MCF 10A (cell line): ENCODE measurements around the gene RAC3. TPM values are rescaled to one million over a fixed set of nuclear protein-coding genes. Genes with fewer than 3 reads are reported as not detected.

ENCODE experiments used
- BruUV-seq: library from RNA; stranded (reverse); fragments of 400-500 nt; replicated peaks from 2 replicates; lab custom pipeline; 2021; lab: Mats Ljungman, UMichigan
- CTCF ChIA-PET: fragments of 300-600 bp; sonication (Branson Sonifier 250); formaldehyde crosslinking; extraction: SDS; loops from one replicate; lab custom pipeline; 2021; ENCODE audit warnings: antibody characterized with exemption, inconsistent platforms; lab: Yijun Ruan, JAX
- POLR2A ChIA-PET: fragments of 300-600, 350-650 bp; sonication (Branson Sonifier 250); formaldehyde crosslinking; extraction: SDS; loops from one replicate; lab custom pipeline; 2020; ENCODE audit warnings: antibody characterized with exemption, inconsistent platforms; lab: Yijun Ruan, JAX
- DNase-seq: peaks from one replicate; pipeline ENCODE4 v3.0.0-alpha.2; 2018; ENCODE audit not compliant: unreplicated experiment
- H3K27ac Mint-ChIP-seq: one replicate; pipeline ENCODE4 v1.8.0; 2022; ENCODE audit warnings: mild to moderate bottlenecking, low read depth, mixed read lengths; ENCODE audit not compliant: unreplicated experiment
- H3K27me3 Mint-ChIP-seq: one replicate; pipeline ENCODE4 v1.8.0; 2022; ENCODE audit warnings: mixed read lengths; ENCODE audit not compliant: insufficient read depth, unreplicated experiment
- H3K36me3 Mint-ChIP-seq: one replicate; pipeline ENCODE4 v1.8.0; 2022; ENCODE audit warnings: mild to moderate bottlenecking, moderate library complexity, mixed read lengths; ENCODE audit not compliant: insufficient read depth, unreplicated experiment
- H3K4me1 Mint-ChIP-seq: one replicate; pipeline ENCODE4 v1.8.0; 2022; ENCODE audit warnings: mixed read lengths; ENCODE audit not compliant: insufficient read depth, unreplicated experiment
- H3K4me3 Mint-ChIP-seq: one replicate; pipeline ENCODE4 v1.8.0; 2022; ENCODE audit warnings: mild to moderate bottlenecking, moderate library complexity, mixed read lengths; ENCODE audit not compliant: unreplicated experiment
- H3K9me3 Mint-ChIP-seq: one replicate; pipeline ENCODE4 v1.8.0; 2022; ENCODE audit warnings: mixed read lengths; ENCODE audit not compliant: unreplicated experiment
- intact Hi-C: fragments of 100-400 bp; cut with micrococcal nuclease; formaldehyde crosslinking; loops from 2 replicates; pipeline ENCODE4 v1.14.1; 2022
- total RNA-seq: library from RNA; stranded (reverse); gene quantifications from 2 replicates; pipeline ENCODE4 v1.2.3, GENCODE V29; 2022
- TF ChIP-seq, protein P1 (sequence below): fragments of 200-600 bp; IDR thresholded peaks from one replicate; pipeline ENCODE4 v1.8.0; 2022; ENCODE audit warnings: antibody characterized with exemption, mild to moderate bottlenecking; ENCODE audit not compliant: unreplicated experiment

Gene RAC3
- total RNA-seq, 1 experiment from 2014 or later, result 9.7 TPM

DNA sequence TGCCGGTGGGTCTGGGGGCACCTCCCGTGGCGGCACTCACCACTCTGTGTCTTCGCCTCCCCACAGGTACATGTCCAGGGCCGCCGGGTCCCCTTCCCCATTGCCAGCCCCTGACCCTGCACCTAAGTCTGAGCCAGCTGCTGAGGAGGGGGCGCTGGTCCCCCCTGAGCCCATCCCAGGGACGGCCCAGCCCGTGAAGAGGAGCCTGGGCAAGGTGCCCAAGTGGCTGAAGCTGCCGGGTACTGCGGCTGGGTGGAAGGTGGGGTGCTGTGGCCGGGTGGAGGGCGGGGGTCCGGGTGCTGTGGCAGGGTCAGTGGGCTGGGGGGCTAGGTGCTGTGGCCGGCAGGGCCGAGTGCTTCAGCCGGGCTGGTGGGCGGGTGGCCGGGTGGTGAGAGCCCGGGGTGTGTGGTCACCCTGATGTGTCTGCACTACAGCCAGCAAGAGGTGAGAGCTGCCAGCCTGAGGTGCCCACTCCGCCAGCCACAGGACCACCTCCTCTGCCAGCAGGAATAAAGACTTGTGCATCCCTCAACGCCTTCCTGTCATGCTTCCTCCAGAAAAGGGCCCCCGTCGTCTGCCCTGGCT is 14.5 kb upstream of the RAC3 start:
- Mint-ChIP-seq H3K9me3 (no peaks in the 10 kb centered on the region), H3K4me1 (peaks cover 10% of the 10 kb centered on the region), H3K27ac (no peak overlapping the region), H3K4me3 (no peak overlapping the region), H3K27me3 (no peaks in the 10 kb centered on the region), H3K36me3 (peaks cover 5% of the 10 kb centered on the region)
- intact Hi-C loops, result no loop called here
- TF ChIP-seq, protein P1, sequence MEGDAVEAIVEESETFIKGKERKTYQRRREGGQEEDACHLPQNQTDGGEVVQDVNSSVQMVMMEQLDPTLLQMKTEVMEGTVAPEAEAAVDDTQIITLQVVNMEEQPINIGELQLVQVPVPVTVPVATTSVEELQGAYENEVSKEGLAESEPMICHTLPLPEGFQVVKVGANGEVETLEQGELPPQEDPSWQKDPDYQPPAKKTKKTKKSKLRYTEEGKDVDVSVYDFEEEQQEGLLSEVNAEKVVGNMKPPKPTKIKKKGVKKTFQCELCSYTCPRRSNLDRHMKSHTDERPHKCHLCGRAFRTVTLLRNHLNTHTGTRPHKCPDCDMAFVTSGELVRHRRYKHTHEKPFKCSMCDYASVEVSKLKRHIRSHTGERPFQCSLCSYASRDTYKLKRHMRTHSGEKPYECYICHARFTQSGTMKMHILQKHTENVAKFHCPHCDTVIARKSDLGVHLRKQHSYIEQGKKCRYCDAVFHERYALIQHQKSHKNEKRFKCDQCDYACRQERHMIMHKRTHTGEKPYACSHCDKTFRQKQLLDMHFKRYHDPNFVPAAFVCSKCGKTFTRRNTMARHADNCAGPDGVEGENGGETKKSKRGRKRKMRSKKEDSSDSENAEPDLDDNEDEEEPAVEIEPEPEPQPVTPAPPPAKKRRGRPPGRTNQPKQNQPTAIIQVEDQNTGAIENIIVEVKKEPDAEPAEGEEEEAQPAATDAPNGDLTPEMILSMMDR, result no peak
- BruUV-seq, result no TSS peak
- no peak for DNase-seq
- POLR2A ChIA-PET, result interaction anchor here (1.4 kb wide), 1 partner anchor 25 kb away, joined by 4 read pairs; no protein-coding TSS in a partner anchor
- CTCF ChIA-PET, result interaction anchor here (0.7 to 1.5 kb wide), 2 partner anchors 13 to 56 kb away, joined by 4 read pairs; partner anchors contain the start of gene NOTUM

- DNase-seq, result no peak
- Mint-ChIP-seq H3K4me1 (peaks cover 10% of the 10 kb centered on the region), H3K27me3 (no peaks in the 10 kb centered on the region), H3K9me3 (no peaks in the 10 kb centered on the region), H3K36me3 (peaks cover 5% of the 10 kb centered on the region), H3K4me3 (no peak overlapping the region), H3K27ac (no peak overlapping the region)
- TF ChIP-seq, protein P1, result no peak
- intact Hi-C loops, result no loop called here
- ChIA-PET POLR2A (interaction anchor here (0.5 kb wide), 1 partner anchor 79 kb away, joined by 3 read pairs; no protein-coding TSS in a partner anchor), CTCF (interaction anchor here (1.5 kb wide), 1 partner anchor 57 kb away, joined by 4 read pairs; the partner anchor contains the start of gene NOTUM)
- BruUV-seq, result no TSS peak
Measured at GRCh38 chr17:82017612-82018151, 13.8 kb upstream of the RAC3 start.

GRCh38 chr17:82018152-82018988 is 13.1 kb upstream of the RAC3 start:
- Mint-ChIP-seq H3K27ac (no peak overlapping the region), H3K9me3 (no peaks in the 10 kb centered on the region), H3K4me1 (peaks cover 10% of the 10 kb centered on the region), H3K27me3 (no peaks in the 10 kb centered on the region), H3K4me3 (no peak overlapping the region), H3K36me3 (peaks cover 5% of the 10 kb centered on the region)
- ChIA-PET CTCF (interaction anchor here (0.6 to 0.9 kb wide), 5 partner anchors 29 to 216 kb away, joined by 3 read pairs; no protein-coding TSS in a partner anchor), POLR2A (interaction anchor here (0.5 kb wide), 1 partner anchor 80 kb away, joined by 3 read pairs; no protein-coding TSS in a partner anchor)
- no TSS peak for BruUV-seq
- DNase-seq, result no peak
- intact Hi-C loops, result no loop called here
- TF ChIP-seq, protein P1, result no peak
